HEK293 (cell line): ENCODE results near the gene CFAP73.

Experiments
- BCL11A ChIP-seq: fragments of 450-650 bp; formaldehyde crosslinking; IDR thresholded peaks from 2 replicates; pipeline ENCODE4 v1.5.1; 2016; ENCODE audit warnings: low read depth, missing biosample characterization, missing genetic modification characterization
- CTCF ChIP-seq: fragments of 450-650 bp; formaldehyde crosslinking; IDR thresholded peaks from 2 replicates; pipeline ENCODE4 v1.5.1; 2016; ENCODE audit warnings: missing biosample characterization, missing genetic modification characterization
- GFI1B ChIP-seq: fragments of 450-650 bp; formaldehyde crosslinking; IDR thresholded peaks from 2 replicates; pipeline ENCODE4 v1.5.1; 2016; ENCODE audit warnings: missing biosample characterization, missing genetic modification characterization
- KLF1 ChIP-seq: fragments of 450-650 bp; formaldehyde crosslinking; IDR thresholded peaks from 2 replicates; pipeline ENCODE4 v1.5.1; 2016; ENCODE audit warnings: missing biosample characterization, missing genetic modification characterization
- KLF17 ChIP-seq: fragments of 450-650 bp; formaldehyde crosslinking; IDR thresholded peaks from 2 replicates; pipeline ENCODE4 v1.5.1; 2016; ENCODE audit warnings: missing biosample characterization, missing genetic modification characterization
- KLF7 ChIP-seq: fragments of 450-650 bp; formaldehyde crosslinking; IDR thresholded peaks from 2 replicates; pipeline ENCODE4 v1.5.1; 2016; ENCODE audit warnings: missing biosample characterization, missing genetic modification characterization, borderline replicate concordance
- REST ChIP-seq: fragments of 450-650 bp; formaldehyde crosslinking; IDR thresholded peaks from 2 replicates; pipeline ENCODE4 v1.5.1; 2016; ENCODE audit warnings: missing biosample characterization, missing genetic modification characterization
- SP7 ChIP-seq: fragments of 450-650 bp; formaldehyde crosslinking; IDR thresholded peaks from 2 replicates; pipeline ENCODE4 v1.5.1; 2016; ENCODE audit warnings: missing biosample characterization, missing genetic modification characterization
- ZBTB17 ChIP-seq: fragments of 450-650 bp; formaldehyde crosslinking; IDR thresholded peaks from 2 replicates; pipeline ENCODE4 v1.5.1; 2016; ENCODE audit warnings: missing biosample characterization, missing genetic modification characterization
- ZNF140 ChIP-seq: fragments of 450-650 bp; formaldehyde crosslinking; IDR thresholded peaks from 2 replicates; pipeline ENCODE4 v1.5.1; 2016; ENCODE audit warnings: missing biosample characterization, missing genetic modification characterization
- ZNF302 ChIP-seq: fragments of 450-650 bp; formaldehyde crosslinking; IDR thresholded peaks from 2 replicates; pipeline ENCODE4 v1.5.1; 2016; ENCODE audit warnings: missing biosample characterization, missing genetic modification characterization, low read depth
- ZNF623 ChIP-seq: fragments of 450-650 bp; formaldehyde crosslinking; IDR thresholded peaks from 2 replicates; pipeline ENCODE4 v1.5.1; 2016; ENCODE audit warnings: missing biosample characterization, missing genetic modification characterization
- ZNF76 ChIP-seq: fragments of 450-650 bp; formaldehyde crosslinking; IDR thresholded peaks from 2 replicates; pipeline ENCODE4; 2016; ENCODE audit warnings: low read depth, missing biosample characterization, missing genetic modification characterization, borderline replicate concordance

GRCh38 chr12:113118142-113118541 lies 31.4 kb upstream of the CFAP73 start:
- no peak for TF ChIP-seq CTCF (tag by site-specific recombination)
- no peak for TF ChIP-seq ZNF302 (tag by site-specific recombination)
- TF ChIP-seq BCL11A (tag by site-specific recombination) = no peak
- TF ChIP-seq GFI1B (tag by site-specific recombination) = no peak
- no peak for TF ChIP-seq REST (tag by site-specific recombination)
- TF ChIP-seq SP7 (tag by site-specific recombination) = no peak
- TF ChIP-seq ZNF76 (tag by site-specific recombination) = no peak
- no peak for TF ChIP-seq ZNF623 (tag by site-specific recombination)
- TF ChIP-seq KLF1 (tag by site-specific recombination) = no peak
- TF ChIP-seq KLF7 (tag by site-specific recombination) = no peak
- TF ChIP-seq KLF17 (tag by site-specific recombination) = no peak
- no peak for TF ChIP-seq ZBTB17
- peak; percentile 57; the same call in 1 of the 2 replicates for TF ChIP-seq ZNF140 (tag by site-specific recombination)
